Activated T-helper 9 cell treated with anti-CD3 and anti-CD28 coated beads, Interleukin-2, amount 50 U/mL, for 16 hours (primary cell): ENCODE measurements around the gene C6orf89.

Experiments
- DNase-seq: peaks from one replicate; pipeline ENCODE4 v3.0.0-alpha.2; 2020; ENCODE audit warnings: low read depth

C6orf89 gene

GRCh38 chr6:36852481-36853147 is 33.1 kb upstream of the C6orf89 start:
- DNase-seq: no peak

- no peak for DNase-seq
These were observed 32.4 kb upstream of the C6orf89 start for GRCh38 chr6:36853325-36853724.

- DNase-seq: no peak
These were observed 30.0 kb upstream of the C6orf89 start for GRCh38 chr6:36855750-36856149.

GRCh38 chr6:36856277-36856676 is 29.5 kb upstream of the C6orf89 start:
- no peak for DNase-seq

- no peak for DNase-seq
These were observed 28.4 kb upstream of the C6orf89 start for GRCh38 chr6:36857325-36857724.

- DNase-seq: no peak
These were observed 27.3 kb upstream of the C6orf89 start for GRCh38 chr6:36858407-36858981.

- DNase-seq: no peak
These were observed 25.6 kb upstream of the C6orf89 start for GRCh38 chr6:36860126-36860525.

GRCh38 chr6:36862164-36862847 is 23.4 kb upstream of the C6orf89 start:
- DNase-seq: no peak

GRCh38 chr6:36862848-36863382 is 22.8 kb upstream of the C6orf89 start:
- no peak for DNase-seq

GRCh38 chr6:36863670-36864540 is 21.8 kb upstream of the C6orf89 start:
- no peak for DNase-seq

- DNase-seq: no peak
These were observed 19.9 kb upstream of the C6orf89 start for GRCh38 chr6:36865835-36866234.

GRCh38 chr6:36867471-36868224 is 18.1 kb upstream of the C6orf89 start:
- DNase-seq: no peak

GRCh38 chr6:36871686-36872085 is 14.1 kb upstream of the C6orf89 start:
- DNase-seq: no peak

- DNase-seq: no peak
These were observed 12.6 kb upstream of the C6orf89 start for GRCh38 chr6:36873115-36873514.

- no peak for DNase-seq
These were observed 11.9 kb upstream of the C6orf89 start for GRCh38 chr6:36873612-36874442.

GRCh38 chr6:36874443-36875249 is 11.1 kb upstream of the C6orf89 start, which contains the start of gene PPIL1:
Gene PPIL1, minus strand, starts transcription at chr6:36874803. Its CDS starts 31 bp downstream, at chr6:36874772.
- DNase-seq: peak; percentile 71

GRCh38 chr6:36875250-36875633 is 10.5 kb upstream of the C6orf89 start:
- no peak for DNase-seq

- DNase-seq: no peak
These were observed 1.1 kb upstream of the C6orf89 start for GRCh38 chr6:36884610-36885009.

- no peak for DNase-seq
These were observed 1.3 kb downstream of the C6orf89 start for GRCh38 chr6:36886950-36887618.
